WI38 (cell line): ENCODE data around the gene SPATA2.
"Not testable (repeated sequence)": the region's sequence is repeated elsewhere in the genome, so short reads cannot be mapped to it uniquely, and the experiment has no call there.

Source experiments
- H3K4me3 ChIP-seq: 2 replicates; pipeline ENCODE4 v1.5.1; 2011; ENCODE audit warnings: low read depth, mild to moderate bottlenecking, control low read depth, low read length
- CTCF ChIP-seq: IDR thresholded peaks from 2 replicates; pipeline ENCODE4 v1.5.1; 2012; ENCODE audit warnings: low read depth, mild to moderate bottlenecking, control low read depth, low read length

Gene SPATA2

GRCh38 chr20:49896204-49896603 lies 19.1 kb downstream of the SPATA2 start:
- TF ChIP-seq CTCF = no peak
- no peak overlapping the region for H3K4me3 ChIP-seq

- H3K4me3 ChIP-seq = not testable (repeated sequence)
Observed at GRCh38 chr20:49895474-49896093, 19.7 kb downstream of the SPATA2 start.

- H3K4me3 ChIP-seq = no peak overlapping the region
- no peak for TF ChIP-seq CTCF
Observed at GRCh38 chr20:49894073-49894470, 21.3 kb downstream of the SPATA2 start.

GRCh38 chr20:49893242-49894072 lies 21.9 kb downstream of the SPATA2 start:
- no peak for TF ChIP-seq CTCF
- no peak overlapping the region for H3K4me3 ChIP-seq

- H3K4me3 ChIP-seq = no peak overlapping the region
Observed at GRCh38 chr20:49892817-49893216, 22.5 kb downstream of the SPATA2 start.

GRCh38 chr20:49892260-49892659 lies 23.1 kb downstream of the SPATA2 start:
- no peak overlapping the region for H3K4me3 ChIP-seq
- TF ChIP-seq CTCF = no peak

More at GRCh38 chr20:49892817-49893216, 22.5 kb downstream of the SPATA2 start:
- no peak for TF ChIP-seq CTCF

GRCh38 chr20:49891476-49892110 lies 23.7 kb downstream of the SPATA2 start:
- no peak overlapping the region for H3K4me3 ChIP-seq
- no peak for TF ChIP-seq CTCF
